PC-9 (cell line): ENCODE results near the gene CNIH2. TPM values are rescaled to one million over a fixed set of nuclear protein-coding genes. Genes with fewer than 3 reads are reported as not detected.

ENCODE experiments used
- BruUV-seq: library from RNA; stranded (reverse); fragments of 400-500 nt; replicated peaks from 2 replicates; lab custom pipeline; 2021; lab: Mats Ljungman, UMichigan
- CTCF ChIA-PET: fragments of 300-600 bp; sonication (Branson Sonifier 250); formaldehyde crosslinking; loops from one replicate; lab custom pipeline; 2022; ENCODE audit warnings: antibody characterized with exemption; lab: Charles Lee
- POLR2A ChIA-PET: fragments of 300-600 bp; sonication (Branson Sonifier 250); formaldehyde crosslinking; loops from one replicate; lab custom pipeline; 2022; ENCODE audit warnings: antibody characterized with exemption; ENCODE audit not compliant: unreplicated experiment; lab: Charles Lee
- DNase-seq, 2 experiments: peaks; one replicate each; pipeline versions ENCODE4 v3.0.0 to v3.0.0-alpha.2; 2015 to 2022; ENCODE audit warnings: mixed read lengths in 1 of 2
- H2AFZ ChIP-seq: fragments of 200-600 bp; sonication (generic); 2 replicates; pipeline ENCODE4 v1.8.1; 2017; ENCODE audit warnings: antibody characterized with exemption
- H3F3A ChIP-seq: fragments of 200-600 bp; sonication (generic); 2 replicates; pipeline ENCODE4 v1.8.1; 2017; ENCODE audit warnings: antibody characterized with exemption, mild to moderate bottlenecking, low read depth; ENCODE audit not compliant: insufficient read depth
- H3K27ac ChIP-seq: fragments of 200-600 bp; sonication (generic); 2 replicates; pipeline ENCODE4 v1.6.1; 2016; ENCODE audit warnings: mixed run types
- H3K27me3 ChIP-seq: fragments of 200-600 bp; sonication (generic); 2 replicates; pipeline ENCODE4 v1.6.1; 2016; ENCODE audit warnings: low read depth, mixed run types; ENCODE audit not compliant: insufficient read depth
- H3K36me3 ChIP-seq: fragments of 200-600 bp; sonication (generic); 2 replicates; pipeline ENCODE4 v1.6.1; 2016; ENCODE audit warnings: low read depth, mixed run types
- H3K4me1 ChIP-seq: fragments of 200-600 bp; sonication (generic); replicated peaks from 2 replicates; pipeline ENCODE4 v1.6.1; 2016; ENCODE audit warnings: mixed run types; ENCODE audit not compliant: insufficient read depth
- H3K4me2 ChIP-seq: fragments of 200-600 bp; sonication (generic); 2 replicates; pipeline ENCODE4 v1.6.1; 2017; ENCODE audit warnings: mixed run types
- H3K4me3 ChIP-seq: fragments of 200-600 bp; sonication (generic); 2 replicates; pipeline ENCODE4 v1.6.1; 2016; ENCODE audit warnings: mixed run types
- H3K79me2 ChIP-seq: fragments of 200-600 bp; sonication (generic); 2 replicates; pipeline ENCODE4 v1.6.1; 2017; ENCODE audit warnings: low read depth, mixed run types
- H3K9me2 ChIP-seq: fragments of 200-600 bp; sonication (generic); 2 replicates; pipeline ENCODE4 v1.8.1; 2017; ENCODE audit warnings: mild to moderate bottlenecking; ENCODE audit not compliant: insufficient read depth
- H3K9me3 ChIP-seq: fragments of 200-600 bp; sonication (generic); 2 replicates; pipeline ENCODE4 v1.8.1; 2016; ENCODE audit warnings: low read depth; ENCODE audit not compliant: insufficient read depth
- H4K20me1 ChIP-seq: fragments of 200-600 bp; sonication (generic); 2 replicates; pipeline ENCODE4 v1.8.1; 2017; ENCODE audit not compliant: insufficient read depth
- EZH2 ChIP-seq: fragments of 200-600 bp; sonication (generic); IDR thresholded peaks from 2 replicates; pipeline ENCODE4 v1.8.0; 2017; ENCODE audit warnings: antibody characterized with exemption, low read depth
- intact Hi-C: fragments of 100-400 bp; cut with micrococcal nuclease; formaldehyde crosslinking; loops from one replicate; pipeline ENCODE4 v1.10.0; 2022; ENCODE audit not compliant: unreplicated experiment
- total RNA-seq: library from RNA; stranded (reverse); gene quantifications from 2 replicates; pipeline ENCODE4 v1.2.3, GENCODE V29; 2021
- TF ChIP-seq, protein P1 (sequence below): fragments of 200-600 bp; sonication (generic); conservative IDR thresholded peaks from 2 replicates; pipeline ENCODE4 v1.6.1; 2017; ENCODE audit warnings: mixed run types, antibody characterized with exemption, mild to moderate bottlenecking, moderate library complexity

The CNIH2 gene
- total RNA-seq, 1 experiment from 2014 or later = 6.8 TPM

GRCh38 chr11:66283461-66284105 is 5.6 kb downstream of the CNIH2 start:
- CTCF ChIA-PET = interaction anchor here (0.6 kb wide), 1 partner anchor 101 kb away, joined by 4 read pairs; no protein-coding TSS in a partner anchor
- no peak overlapping the region for H3K27ac ChIP-seq
- H3F3A ChIP-seq = peaks cover 35% of the 10 kb centered on the region
- POLR2A ChIA-PET = interaction anchor here (1.0 kb wide), 1 partner anchor 571 kb away, joined by 6 read pairs; the partner anchor contains the start of gene KAT5
- TF ChIP-seq, protein P1, sequence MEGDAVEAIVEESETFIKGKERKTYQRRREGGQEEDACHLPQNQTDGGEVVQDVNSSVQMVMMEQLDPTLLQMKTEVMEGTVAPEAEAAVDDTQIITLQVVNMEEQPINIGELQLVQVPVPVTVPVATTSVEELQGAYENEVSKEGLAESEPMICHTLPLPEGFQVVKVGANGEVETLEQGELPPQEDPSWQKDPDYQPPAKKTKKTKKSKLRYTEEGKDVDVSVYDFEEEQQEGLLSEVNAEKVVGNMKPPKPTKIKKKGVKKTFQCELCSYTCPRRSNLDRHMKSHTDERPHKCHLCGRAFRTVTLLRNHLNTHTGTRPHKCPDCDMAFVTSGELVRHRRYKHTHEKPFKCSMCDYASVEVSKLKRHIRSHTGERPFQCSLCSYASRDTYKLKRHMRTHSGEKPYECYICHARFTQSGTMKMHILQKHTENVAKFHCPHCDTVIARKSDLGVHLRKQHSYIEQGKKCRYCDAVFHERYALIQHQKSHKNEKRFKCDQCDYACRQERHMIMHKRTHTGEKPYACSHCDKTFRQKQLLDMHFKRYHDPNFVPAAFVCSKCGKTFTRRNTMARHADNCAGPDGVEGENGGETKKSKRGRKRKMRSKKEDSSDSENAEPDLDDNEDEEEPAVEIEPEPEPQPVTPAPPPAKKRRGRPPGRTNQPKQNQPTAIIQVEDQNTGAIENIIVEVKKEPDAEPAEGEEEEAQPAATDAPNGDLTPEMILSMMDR = 0 out of 2 replicates have a peak, but pooled peaks have one; percentile 18
- TF ChIP-seq EZH2 = no peak
- H3K9me2 ChIP-seq = no peaks in the 10 kb centered on the region
- peaks cover 22% of the 10 kb centered on the region for H3K79me2 ChIP-seq
- H3K36me3 ChIP-seq = no peaks in the 10 kb centered on the region; the same call in 1 of the 2 replicates
- BruUV-seq = no TSS peak
- intact Hi-C loops = no loop called here
- H3K27me3 ChIP-seq = no peaks in the 10 kb centered on the region
- H3K4me1 ChIP-seq = peaks cover 8% of the 10 kb centered on the region
- DNase-seq = no peak
- no peaks in the 10 kb centered on the region for H3K9me3 ChIP-seq
- peaks cover 42% of the 10 kb centered on the region for H4K20me1 ChIP-seq
- no peak overlapping the region for H3K4me2 ChIP-seq
- no peak overlapping the region for H2AFZ ChIP-seq
- no peak overlapping the region for H3K4me3 ChIP-seq

- ChIA-PET POLR2A (interaction anchor here (1.0 kb wide), 1 partner anchor 572 kb away, joined by 6 read pairs; the partner anchor contains the start of gene KAT5), CTCF (no interaction called here)
- intact Hi-C loops = no loop called here
- BruUV-seq = no TSS peak
- no peaks in the 10 kb centered on the region; the same call in 1 of the 2 replicates for H3K36me3 ChIP-seq
- peaks cover 42% of the 10 kb centered on the region for H4K20me1 ChIP-seq
- H3K4me1 ChIP-seq = peaks cover 8% of the 10 kb centered on the region
- H3K27me3 ChIP-seq = no peaks in the 10 kb centered on the region
- H2AFZ ChIP-seq = no peak overlapping the region
- no peaks in the 10 kb centered on the region for H3K9me2 ChIP-seq
- peaks cover 24% of the 10 kb centered on the region for H3K79me2 ChIP-seq
- no peak overlapping the region for H3K4me3 ChIP-seq
- no peak overlapping the region for H3K27ac ChIP-seq
- H3F3A ChIP-seq = peaks cover 34% of the 10 kb centered on the region
- TF ChIP-seq, protein P1 = no peak
- no peak for TF ChIP-seq EZH2
- no peaks in the 10 kb centered on the region for H3K9me3 ChIP-seq
- H3K4me2 ChIP-seq = no peak overlapping the region
- no peak for DNase-seq
Observed at GRCh38 chr11:66284526-66285078, 6.6 kb downstream of the CNIH2 start.

GRCh38 chr11:66285250-66285947 is 7.4 kb downstream of the CNIH2 start:
- Histone ChIP-seq H3K27ac (no peak overlapping the region), H3K79me2 (peaks cover 24% of the 10 kb centered on the region), H3K36me3 (no peaks in the 10 kb centered on the region; the same call in 1 of the 2 replicates), H3K9me3 (no peaks in the 10 kb centered on the region), H3K27me3 (no peaks in the 10 kb centered on the region), H3K4me2 (no peak overlapping the region), H3F3A (peaks cover 42% of the 10 kb centered on the region), H2AFZ (no peak overlapping the region), H3K4me1 (peaks cover 15% of the 10 kb centered on the region), H4K20me1 (peaks cover 36% of the 10 kb centered on the region), H3K4me3 (no peak overlapping the region), H3K9me2 (no peaks in the 10 kb centered on the region)
- intact Hi-C loops = no loop called here
- no peak for TF ChIP-seq EZH2
- TF ChIP-seq, protein P1 = no peak
- DNase-seq = no peak
- ChIA-PET CTCF (no interaction called here), POLR2A (interaction anchor here (0.6 kb wide), 1 partner anchor 178 kb away, joined by 5 read pairs; no protein-coding TSS in a partner anchor)
- no TSS peak for BruUV-seq
